Endothelial cell of hepatic sinusoid (primary cell): ENCODE results near the gene ASTL.

Experiments
- in situ Hi-C: cut with HindIII; loops from 2 replicates; pipeline ENCODE4 v1.10.0; 2017; ENCODE audit warnings: low sequenced_read_pairs

The ASTL gene

DNA sequence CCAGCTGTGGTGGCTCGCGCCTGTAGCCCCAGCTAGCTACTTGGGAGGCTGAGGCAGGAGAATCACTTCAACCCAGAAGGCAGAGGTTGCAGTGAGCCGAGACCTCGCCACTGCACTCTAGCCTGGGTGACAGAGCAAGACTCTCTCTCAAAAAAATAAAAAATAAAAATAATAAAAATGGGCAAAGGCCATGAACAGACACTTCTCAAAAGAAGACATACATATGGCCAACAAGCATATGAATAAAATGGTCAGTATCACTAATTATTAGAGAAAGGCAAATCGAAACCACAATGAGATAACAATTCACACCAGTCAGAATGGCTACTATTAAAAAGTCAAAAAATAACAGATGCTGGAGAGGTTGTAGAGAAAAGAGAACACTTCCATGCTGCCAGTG is 22.1 kb upstream of the ASTL start:
- in situ Hi-C loops: loop anchor here (5.0 kb wide), 1 partner anchor 102 kb away; no protein-coding TSS in a partner anchor

DNA sequence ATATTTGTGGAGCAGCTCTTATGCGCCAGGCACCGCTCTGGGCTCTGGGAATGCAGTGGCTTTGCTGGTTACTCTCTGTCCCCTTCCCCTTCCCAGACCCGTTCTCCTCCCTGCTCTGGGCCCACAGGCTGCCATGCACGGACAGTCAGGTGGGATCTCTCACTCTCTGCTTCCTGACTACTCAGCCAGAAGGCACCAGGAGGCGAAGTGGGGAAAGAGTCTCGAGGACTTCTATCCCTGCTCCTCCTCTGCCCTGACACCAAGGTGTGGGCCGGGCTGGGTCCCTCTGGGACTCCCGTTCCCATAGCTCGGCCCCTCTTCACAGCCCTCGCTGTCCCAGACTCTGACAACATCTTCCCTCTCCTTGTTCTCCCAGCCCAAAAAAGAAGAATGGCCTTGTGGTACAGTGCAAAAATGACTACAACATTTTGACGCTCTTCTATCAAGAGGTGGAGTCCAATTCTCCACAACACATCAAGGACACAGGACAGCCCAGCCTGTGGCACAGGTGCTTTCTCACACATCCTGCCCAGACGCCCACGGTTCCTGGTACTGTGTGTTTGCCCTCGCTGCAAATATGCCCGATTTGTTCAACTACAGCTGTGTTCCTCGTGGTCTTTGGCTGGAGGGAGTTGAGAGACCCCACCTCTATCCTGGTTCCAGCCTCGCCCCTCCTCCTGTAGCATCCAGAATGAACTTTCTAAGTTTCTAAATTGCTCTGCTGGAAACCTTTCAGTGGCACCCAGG is 21.0 kb upstream of the ASTL start:
- in situ Hi-C loops: loop anchor here (5.0 kb wide), 1 partner anchor 47 kb away; no protein-coding TSS in a partner anchor

DNA sequence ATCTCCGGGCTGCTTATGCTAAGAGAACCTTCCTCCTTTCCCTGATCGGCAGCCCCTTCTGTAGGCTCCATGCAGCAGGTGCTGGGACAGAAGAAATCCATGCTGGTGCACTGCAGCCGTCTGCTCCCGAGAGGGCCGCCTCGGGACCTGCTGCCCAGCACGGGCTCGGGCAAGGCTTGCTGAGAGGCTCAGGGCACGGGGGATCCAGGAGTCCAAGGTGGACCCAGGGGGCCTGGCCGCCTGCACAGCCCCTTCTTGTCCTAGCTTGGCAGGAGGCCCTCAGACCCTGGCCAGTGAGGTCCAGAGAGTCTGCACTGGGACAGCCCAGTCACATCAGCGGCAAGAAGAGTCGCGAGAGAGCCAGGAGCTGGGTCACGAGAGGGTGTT is 20.2 kb upstream of the ASTL start:
- in situ Hi-C loops: loop anchor here (5.0 kb wide), 1 partner anchor 46 kb away; no protein-coding TSS in a partner anchor

DNA sequence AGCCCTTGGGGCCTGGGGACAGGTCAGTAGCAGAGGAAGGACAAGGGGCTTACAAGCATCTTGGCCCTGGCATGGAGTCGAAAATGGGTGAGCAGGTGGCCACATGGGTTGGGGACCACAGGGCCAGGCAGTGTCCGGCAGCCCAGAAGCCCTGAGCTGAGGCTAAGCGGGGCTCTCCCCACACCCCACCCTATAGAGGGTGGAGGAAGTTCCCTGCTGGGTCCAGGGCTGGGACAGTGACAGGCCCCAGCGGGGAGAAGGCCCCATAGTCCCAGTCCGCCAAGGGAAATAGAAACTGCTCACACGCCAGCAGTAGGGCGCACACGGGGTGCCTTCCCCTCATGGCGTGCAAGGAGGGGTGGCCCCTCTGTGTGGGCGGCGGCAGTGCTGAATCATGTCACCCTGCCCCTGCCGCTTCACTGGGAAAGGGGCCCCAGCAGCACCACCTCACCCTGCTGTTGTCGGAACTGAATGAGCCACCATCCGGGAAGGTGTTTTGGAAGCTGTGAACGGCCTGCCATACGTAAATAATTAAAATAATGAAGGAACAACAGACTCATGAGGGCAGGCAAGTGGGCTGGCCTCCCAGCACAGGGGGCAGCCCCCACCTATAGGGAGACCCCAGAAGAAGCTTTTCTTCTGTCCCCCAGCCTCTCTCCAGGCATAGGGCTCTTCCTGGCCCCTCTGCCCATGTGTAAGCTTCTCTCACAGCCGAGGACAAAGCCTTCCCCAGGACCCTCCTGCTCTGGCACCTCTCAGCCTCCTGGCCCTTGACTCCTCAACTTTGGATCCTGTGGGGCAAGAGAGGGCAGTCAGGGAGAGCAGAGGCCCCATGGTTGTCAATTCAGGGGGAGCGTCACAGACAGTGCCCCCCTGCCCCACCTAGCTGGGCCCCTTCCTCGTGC is 19.6 kb upstream of the ASTL start:
- in situ Hi-C loops: loop anchor here (5.0 kb wide), 1 partner anchor 46 kb away; no protein-coding TSS in a partner anchor

DNA sequence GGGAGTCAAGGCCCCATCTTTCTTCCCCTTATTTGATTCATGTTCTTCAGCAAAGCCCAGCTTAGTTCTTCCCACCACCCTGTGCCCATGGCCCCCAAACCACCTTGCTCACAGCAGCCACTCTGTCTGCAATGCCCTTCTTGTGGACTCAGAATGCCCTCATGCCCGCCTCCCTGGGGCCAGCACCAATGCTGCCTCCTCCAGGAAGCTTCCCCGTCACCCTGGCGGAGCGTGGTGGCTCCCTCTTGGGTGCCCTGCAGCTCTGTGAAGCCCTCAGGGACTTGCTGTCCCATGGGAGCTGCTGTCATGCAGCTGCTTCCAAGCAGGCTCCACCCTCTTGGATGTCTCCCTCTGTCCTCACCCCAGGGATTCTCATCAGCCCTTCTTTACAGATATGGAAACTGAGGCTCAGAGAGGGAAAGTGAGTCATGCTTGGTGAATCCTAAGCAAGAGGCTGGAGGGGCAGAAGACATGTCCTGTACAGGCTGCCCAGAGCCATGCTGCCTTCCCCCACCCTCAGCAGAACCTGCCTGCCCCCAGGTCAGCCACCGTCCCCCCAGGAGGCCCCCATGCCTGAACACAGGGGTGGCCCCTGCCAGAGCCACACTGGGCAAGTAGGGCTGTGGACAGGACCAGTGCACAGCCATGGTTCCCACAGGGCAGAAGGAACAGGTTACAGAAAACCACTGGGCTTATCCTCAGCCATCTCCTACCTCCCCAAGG is 18.8 kb upstream of the ASTL start:
- in situ Hi-C loops: loop anchor here (5.0 kb wide), 1 partner anchor 45 kb away; no protein-coding TSS in a partner anchor

DNA sequence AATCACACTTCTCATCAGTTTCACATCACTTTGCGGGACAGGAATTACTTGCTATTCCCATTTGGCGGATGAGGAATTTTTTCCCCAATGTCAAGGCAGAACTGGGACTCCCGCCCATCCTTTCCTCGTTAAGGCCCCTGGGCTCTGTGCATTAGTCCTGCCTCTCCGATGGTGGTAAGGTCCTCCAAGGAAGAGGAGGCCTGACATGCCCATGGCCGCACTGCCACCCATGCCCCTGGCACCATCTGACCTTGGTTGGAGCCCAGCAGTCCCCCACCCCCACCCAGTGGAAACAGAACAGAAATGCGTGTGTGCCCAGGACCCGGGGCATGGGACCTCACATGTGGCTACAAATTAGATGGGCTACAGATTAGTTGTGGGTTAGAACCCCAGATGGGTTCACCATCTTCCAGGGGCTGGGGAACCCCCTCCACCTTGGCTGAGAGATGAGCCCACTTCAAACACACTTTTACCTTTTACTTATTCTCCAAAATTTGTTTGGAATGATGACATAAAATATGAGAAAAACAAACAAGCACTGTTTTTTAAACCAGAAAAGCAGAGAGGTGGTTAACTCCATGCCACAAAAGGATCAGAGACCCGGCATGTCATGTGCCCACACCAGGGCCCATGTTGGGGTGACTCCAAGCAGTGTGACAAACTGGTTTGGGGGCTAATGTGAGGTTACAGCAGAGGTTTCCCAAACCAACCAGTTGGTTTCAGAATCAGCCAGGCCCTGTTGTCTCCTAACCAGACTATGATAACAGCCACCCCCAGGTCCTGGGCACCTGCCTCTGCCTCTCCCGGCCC is 17.9 kb upstream of the ASTL start:
- in situ Hi-C loops: loop anchor here (5.0 kb wide), 1 partner anchor 44 kb away; no protein-coding TSS in a partner anchor

DNA sequence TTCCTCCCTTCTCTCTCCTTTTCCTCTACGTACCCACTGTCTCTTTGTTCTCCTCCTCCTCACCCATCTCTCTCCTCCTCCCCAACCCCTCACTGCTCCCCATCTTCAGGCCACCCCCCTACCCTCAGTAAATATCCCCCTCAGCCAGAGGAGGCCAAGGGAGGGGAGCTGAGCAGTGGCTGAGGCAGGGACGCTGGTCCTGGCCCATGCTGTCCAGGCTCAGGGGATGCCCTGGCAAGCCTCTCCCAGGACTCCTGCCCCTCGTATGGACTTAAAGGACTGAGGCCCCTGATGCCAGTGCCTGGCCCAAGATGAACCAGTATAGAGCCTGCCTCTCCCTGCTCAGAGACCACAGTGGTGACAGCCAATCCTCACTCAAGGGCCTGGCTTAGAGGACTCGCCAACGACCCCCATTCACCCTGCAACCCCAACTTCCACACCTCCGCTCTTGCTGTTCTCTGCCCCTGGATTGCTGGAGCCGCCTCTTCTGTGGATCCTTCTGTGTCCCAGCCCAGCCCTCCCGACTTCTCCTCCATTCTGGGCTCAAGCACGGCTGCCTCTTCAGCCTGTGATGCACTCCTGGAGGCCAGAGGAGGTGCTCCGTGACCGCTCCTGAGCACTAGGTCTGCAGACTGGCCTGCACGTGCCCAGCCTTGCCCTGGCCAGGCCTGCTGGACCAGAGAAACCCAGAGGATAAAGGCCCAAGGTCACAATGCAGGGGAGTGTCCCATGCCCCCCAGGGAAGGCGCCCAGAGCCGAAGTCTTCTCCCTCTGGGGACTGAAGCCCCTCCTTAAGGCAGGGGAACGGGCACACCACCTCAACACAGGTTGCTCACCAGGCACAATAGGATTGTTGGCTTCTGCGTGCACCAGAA is 16.4 kb upstream of the ASTL start:
- in situ Hi-C loops: loop anchor here (5.0 kb wide), 1 partner anchor 42 kb away; no protein-coding TSS in a partner anchor

DNA sequence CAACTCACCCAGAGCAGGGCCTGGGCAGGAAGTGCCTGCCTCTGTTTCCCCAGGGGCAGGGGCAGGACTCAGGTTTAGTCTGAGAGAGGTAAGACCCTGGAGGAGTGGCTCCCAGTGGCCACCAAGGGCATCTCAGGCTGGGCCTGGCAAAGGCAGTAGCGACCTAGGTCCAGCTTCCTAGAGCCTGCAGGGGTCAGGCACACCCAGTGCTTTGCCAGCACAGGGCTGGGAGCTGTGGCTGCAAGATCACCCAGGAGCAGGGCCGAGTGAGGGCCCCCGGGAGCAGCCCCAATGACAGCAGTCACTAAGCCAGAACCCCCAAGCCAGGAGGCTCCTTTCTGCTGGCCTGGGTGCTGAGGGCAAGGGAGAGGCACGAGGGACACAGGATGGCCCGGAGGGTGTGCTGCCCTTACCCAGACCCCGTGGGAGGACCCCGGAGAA is 15.7 kb upstream of the ASTL start:
- in situ Hi-C loops: no loop called here

DNA sequence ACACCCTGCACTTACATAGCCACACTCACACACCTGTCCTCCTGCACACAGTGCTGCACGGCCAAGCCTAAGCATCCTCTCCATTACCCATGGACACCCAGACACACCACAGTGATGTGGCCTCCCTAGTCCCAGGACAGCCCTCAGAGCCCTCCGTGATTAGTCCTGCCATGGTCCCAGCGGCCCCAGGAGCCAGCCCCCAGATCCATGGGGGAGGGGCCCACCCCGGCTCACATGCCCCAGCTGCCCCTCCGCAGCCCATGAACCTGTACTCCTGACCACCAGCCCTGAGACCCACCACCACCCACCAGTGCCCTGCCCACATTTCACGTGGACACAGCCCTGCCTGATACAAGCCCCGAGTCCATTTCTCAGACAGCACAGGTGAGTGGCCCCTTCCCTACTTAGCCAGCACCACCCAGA is 15.0 kb upstream of the ASTL start:
- in situ Hi-C loops: no loop called here

DNA sequence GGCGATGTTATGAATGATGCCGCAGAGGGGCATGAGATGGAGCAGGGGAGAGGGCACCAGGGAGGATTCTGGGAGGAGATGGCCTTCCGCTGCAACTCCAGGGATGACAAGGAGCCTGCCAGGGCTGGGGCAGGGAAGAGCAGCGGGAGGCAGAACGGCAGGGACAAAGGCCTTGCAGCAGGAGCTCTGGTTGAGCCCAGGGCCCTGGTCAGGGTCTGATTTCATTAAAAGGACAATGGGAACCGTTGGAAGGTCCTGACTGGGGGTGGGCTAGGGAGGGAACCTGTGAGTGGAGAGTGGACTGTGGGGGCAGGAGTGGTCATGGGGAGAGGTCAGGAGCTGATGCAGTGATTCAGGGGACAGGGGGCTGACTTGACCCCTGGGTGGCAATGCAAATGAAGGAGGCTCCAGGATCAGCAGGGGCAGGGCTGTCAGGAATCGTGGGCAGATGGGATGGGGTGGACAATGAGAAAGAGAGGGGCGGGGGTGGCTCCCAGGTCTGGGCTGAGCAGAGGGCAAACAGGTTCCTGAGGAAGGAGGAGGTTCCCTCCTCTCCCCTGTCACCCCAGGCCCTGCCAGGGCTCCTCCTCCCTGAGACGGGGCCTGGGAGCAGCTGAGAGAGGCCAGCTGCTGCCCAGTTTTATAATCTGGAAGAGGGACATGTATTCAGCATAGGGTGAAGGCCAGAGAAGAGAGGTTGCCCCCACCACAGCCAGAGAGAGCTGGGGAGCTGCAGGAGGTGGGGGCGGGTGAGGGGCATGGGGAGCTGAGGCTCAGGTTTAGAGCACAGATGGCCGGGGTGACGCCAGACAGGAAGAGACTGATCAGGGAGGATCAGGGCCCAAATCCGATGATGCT is 14.2 kb upstream of the ASTL start:
- in situ Hi-C loops: no loop called here

DNA sequence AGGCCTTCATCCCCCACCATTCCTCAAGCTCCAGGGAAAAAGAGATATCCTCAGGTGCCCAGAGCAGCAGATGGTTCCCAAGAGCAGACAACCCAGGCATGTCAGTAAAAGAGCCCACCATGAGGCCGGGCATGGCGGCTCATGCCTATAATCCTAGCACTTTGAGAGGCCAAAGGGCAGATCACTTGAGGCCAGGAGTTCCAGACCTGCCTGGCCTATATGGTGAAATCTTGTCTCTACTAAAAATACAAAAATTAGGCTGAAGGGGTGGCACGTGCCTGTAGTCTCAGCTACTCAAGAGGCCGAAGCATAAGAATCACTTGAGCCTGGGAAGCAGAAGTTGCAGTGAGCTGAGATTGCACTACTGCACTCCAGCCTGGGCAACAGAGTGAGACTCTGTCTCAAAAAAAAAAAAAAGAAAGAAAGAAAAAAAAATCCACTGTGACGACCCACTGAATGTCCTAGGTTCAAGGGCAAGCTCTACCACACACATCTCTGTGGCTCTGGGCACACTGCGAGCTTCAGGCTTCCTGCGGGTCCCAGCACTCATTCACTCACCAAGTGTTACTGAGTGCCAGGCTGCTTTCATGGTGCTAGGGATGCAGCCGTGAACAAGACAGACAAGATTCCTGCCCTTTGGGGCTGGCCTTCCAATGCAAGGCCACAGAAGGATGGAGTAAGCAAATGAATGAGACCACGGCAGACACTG is 13.4 kb upstream of the ASTL start:
- in situ Hi-C loops: no loop called here

DNA sequence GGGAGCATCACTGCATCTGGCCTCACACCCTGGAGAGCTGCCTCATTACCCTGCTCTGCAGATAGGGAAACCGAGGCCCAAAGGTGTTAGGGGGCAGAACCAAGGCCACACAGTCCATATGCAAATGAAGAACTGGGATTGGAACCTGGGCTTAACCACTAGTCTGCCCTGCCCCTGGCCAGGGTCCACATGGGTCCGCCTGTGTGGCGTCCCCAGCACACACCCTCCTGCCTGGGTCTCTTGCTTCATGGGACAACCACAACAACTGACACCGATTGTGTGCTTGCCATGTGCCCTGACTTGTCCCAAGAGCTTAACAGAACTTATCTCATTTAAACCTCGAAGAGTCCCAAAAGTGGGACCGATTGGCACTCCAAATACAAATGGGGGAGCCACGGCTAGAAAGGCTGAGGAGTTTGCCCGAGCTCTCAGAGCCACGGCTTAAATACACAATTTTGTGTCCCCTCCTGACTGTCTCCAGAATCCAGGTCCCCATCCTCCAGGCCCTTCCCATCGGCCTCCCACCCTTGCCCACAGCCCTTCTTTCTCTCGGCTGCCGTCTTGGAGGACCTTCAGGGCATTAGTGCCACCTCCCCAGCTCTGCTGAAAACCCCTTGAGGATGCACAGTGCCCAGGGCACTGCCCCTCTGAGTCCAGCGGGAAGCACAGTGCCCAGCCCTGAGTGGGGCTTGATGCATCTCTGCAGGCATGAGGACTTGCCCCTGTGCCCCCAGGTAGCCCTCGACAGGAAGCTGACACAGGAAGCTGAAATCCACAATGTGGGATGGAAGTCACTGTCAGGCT is 12.7 kb upstream of the ASTL start:
- in situ Hi-C loops: no loop called here

DNA sequence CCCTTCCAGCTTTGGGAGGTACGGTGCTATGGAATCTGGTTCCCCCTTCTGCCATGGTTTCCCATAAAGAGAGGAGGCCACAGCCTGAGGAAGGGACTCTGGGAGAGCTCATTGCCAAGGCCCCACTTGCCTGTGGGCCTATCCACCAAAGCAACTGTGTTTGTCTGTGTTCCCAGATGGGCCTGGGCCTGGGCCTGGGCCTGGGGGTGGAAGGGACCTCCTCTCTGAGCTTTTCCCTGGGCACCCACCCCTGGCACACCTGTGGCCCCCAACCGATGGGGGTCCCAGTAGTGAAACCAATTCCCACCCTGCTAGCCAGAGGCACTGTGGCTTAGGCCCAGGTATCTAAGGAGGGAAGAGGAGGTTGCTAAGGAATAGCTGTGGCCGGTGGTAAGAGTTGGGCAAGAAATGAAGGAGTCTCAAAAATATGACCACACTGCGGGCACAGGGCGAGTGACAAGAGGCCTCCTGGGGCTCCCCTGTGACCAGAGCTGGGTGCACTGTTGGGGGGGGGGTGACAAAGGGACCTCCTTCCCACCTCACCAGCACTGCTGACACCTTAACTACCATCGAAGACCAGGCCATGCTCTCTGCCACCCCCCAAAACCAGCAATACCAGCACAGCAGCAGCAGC is 11.8 kb upstream of the ASTL start:
- in situ Hi-C loops: no loop called here

DNA sequence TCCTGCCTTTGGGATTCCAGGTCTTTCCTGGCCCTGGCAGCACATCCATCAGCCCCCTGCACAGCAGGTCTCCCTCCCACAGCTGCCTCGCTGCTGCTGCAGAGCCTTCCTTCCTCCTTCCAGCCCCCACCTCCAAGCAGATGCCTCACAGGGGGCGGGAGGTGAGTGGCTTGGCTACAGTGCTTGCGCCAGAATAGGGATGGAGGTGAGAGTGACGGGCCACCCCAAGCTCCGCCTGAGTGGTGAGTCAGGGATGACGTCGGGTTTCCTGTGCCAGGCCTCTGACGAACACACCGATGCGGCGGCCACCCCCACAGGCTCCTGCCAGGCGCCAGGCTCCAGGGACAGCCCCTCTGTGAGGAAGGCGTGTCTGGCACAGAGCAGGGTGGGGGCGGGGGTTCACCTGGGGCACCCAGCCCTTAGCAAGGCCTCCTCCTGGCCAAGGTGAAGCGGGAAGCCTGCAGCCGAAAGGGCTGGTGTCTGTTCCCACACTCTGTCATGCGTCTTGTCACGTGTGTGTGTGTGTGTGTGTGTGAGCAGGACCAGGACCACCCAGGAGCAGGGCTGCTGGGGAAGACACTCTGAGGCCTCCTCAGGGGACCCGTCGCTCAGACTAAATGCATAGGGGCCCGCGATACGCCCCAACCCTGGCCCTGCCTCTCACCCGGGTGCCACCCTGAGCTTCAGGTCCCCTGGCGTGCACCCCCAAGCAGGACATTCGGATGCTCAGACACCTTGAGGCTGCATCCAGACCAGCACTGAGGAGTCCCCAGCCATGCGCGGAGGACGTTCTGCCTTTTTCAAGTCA is 10.3 kb upstream of the ASTL start:
- in situ Hi-C loops: no loop called here

DNA sequence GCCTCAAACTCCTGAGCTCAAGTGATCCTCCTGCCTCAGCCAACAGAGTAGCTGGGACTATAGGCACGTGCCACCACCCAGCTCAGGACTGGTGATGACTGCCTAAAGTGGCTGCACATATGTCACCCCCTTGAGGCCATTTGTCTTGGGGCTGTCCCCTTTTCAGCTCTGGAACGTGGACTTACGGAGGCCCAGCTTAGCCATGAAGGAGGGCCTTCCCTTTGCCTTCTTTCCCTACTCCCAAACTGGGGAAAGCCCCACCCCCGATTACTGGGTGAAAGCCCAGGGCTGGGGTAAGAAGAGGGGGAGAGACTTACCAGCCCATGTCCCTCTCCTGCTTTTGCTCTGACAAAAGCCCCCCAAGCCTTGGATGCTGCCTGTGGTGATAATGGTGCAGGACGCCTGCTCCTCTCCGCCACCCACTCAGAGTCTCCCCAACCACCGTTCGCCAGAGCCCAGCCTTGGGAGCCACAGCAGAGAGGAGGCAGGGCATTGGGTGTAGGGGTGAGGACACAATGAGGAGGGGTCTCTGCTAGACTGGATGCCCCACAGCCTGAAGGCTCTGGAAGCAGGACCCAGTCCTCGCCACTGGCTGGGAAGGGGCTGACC is 9.4 kb upstream of the ASTL start:
- in situ Hi-C loops: no loop called here
